SU-DHL-6 (cell line): ENCODE results near the gene FBXO40.

Experiments used
- CTCF ChIP-seq: fragments of 200-600 bp; sonication (generic); IDR thresholded peaks from one replicate; pipeline ENCODE4 v1.5.1; 2017; ENCODE audit warnings: antibody characterized with exemption, mild to moderate bottlenecking, low read length, moderate library complexity; ENCODE audit not compliant: insufficient read depth, poor library complexity, severe bottlenecking
- EZH2phosphoT487 ChIP-seq: fragments of 200-600 bp; sonication (generic), shearing (Covaris generic); conservative IDR thresholded peaks from 2 replicates; pipeline ENCODE4 v1.6.1; 2018; ENCODE audit warnings: mild to moderate bottlenecking, antibody characterized with exemption, low read length, moderate library complexity, mixed read lengths

- TF ChIP-seq CTCF (no peak), EZH2phosphoT487 (no peak)
Observed at GRCh38 chr3:121667333-121667732, 74.2 kb downstream of the FBXO40 start.
